ENCODE results near the gene ZNF358.

Gene ZNF358

DNA sequence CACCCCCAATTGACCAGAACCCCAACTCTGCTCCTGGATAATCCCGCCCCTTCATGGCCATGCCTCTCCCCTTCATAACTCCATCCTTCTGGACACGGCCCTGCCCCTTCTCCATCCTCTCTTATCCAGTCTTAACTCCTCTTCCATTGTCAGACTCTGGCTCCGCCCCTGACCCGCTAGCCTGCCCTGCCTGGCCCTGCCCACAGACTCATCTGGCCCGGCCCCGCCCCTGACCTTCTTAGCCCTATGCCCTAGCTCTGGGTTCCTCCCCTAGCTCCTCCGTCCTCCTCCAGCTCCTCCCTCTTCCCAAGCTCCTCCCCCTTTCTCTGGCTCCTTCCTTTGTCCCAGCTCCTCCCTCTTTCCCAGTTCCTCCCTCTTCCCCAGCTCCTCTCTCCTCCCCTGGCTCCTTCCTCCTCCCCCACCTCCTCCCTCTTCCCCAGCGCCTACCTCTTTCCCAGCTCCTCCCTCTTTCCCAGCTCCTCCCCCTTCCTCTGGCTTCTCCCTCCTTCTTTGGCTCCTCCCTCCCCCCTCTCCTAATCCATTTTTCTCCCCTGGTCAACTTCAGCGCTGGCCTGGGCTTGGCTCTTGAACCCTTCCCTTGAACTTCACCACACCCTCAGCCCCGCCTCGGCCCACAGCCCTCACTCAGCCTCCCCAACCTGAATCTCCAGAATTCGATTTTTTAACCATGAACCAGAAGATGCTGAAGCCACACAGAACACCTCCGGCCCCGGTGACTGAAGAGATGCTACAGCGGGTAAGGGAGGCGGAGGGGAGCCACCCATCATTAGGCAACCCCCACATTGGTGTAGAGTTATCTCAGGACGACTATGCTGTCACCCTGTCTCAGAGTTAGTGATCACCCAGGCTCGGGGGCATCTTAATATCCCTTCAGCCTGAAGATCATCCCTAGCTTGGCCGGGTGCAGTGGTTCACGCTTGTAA is 9.2 kb upstream of the ZNF358 start:
- peaks cover 0 to 2% of the 10 kb centered on the region in 2 donors for H3K4me1 ChIP-seq (ENCODE audit: control insufficient read depth in 2 of 2, insufficient read depth in 1 of 2, low read depth in 1 of 2, low read length in 2 of 2)
- no peak overlapping the region for H4K91ac ChIP-seq (ENCODE audit: low read depth, low read length, poor library complexity)
- H3K4me3 ChIP-seq (ENCODE audit: low read length in 2 of 2): no peak overlapping the region
- no peak overlapping the region for H2BK12ac ChIP-seq (ENCODE audit: low read length)
- H3K14ac ChIP-seq (ENCODE audit: low read length): no peak overlapping the region
- H3K4me2 ChIP-seq (ENCODE audit: insufficient read depth, low read length, poor library complexity, severe bottlenecking): peak overlapping the region; percentile 25
- H2BK5ac ChIP-seq (ENCODE audit: low read length): no peak overlapping the region
- peaks cover 0 to 7% (median 6%) of the 10 kb centered on the region in 3 experiments for H3K27me3 ChIP-seq (ENCODE audit: control insufficient read depth in 3 of 3, insufficient read depth in 3 of 3, low read depth in 1 of 3, low read length in 3 of 3)
- no peak overlapping the region for H3K4ac ChIP-seq (ENCODE audit: low read length)
- no peak overlapping the region for H2BK15ac ChIP-seq (ENCODE audit: low read length)
- whole genome bisulfite sequencing, 2 donors (ENCODE audit: extremely low coverage in 2 of 2, insufficient read length in 2 of 2, insufficient replicate concordance in 1 of 2): no CpG with 5 or more reads among the region's 20 CpGs
- no peak overlapping the region for H4K8ac ChIP-seq (ENCODE audit: low read depth, low read length)
- H3K9me3 ChIP-seq (replicated peaks in 1 of 2; ENCODE audit: control insufficient read depth in 2 of 2, insufficient read depth in 1 of 2, low read depth in 1 of 2, low read length in 2 of 2): no peaks in the 10 kb centered on the region
- no peaks in the 10 kb centered on the region for H3K79me1 ChIP-seq (ENCODE audit: low read depth, low read length)
- H3K9ac ChIP-seq (ENCODE audit: low read depth, low read length, poor library complexity): no peak overlapping the region
- H3K23ac ChIP-seq (ENCODE audit: low read depth, low read length, poor library complexity): peak overlapping the region; percentile 73
- H3K18ac ChIP-seq (ENCODE audit: low read length): peak overlapping the region; percentile 17
- peak overlapping the region; percentile 84 for H2AFZ ChIP-seq (ENCODE audit: low read length)
- H3K36me3 ChIP-seq (replicated peaks in 1 of 2; ENCODE audit: control insufficient read depth in 2 of 2, insufficient read depth in 2 of 2, low read length in 2 of 2): no peaks in the 10 kb centered on the region
- DNase-seq (ENCODE audit: low spot score): peak; percentile 77
- H2AK5ac ChIP-seq (ENCODE audit: low read depth, low read length): no peak overlapping the region
- H3K27ac ChIP-seq (replicated peaks; ENCODE audit: low read length): no peak overlapping the region
- H2BK120ac ChIP-seq (ENCODE audit: low read depth, low read length): no peak overlapping the region

DNA sequence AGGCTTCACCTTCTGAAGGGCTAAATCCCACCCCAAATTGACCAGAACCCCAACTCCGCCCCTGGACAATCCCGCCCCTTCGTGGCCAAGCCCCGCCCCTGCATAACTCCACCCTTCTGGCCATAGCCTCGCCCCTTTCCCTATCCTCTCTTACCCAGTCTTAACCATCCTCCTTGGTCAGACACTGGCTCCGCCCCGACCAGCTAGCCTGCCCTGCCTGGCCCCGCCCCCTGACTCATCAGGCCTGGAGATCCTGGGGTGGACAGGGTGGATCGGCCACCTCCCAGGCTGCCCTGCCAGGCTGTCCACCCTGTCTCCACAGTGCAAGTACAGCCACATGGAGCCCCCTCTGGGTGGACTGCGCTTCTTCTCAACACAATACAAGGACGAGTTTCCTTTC is 8.0 kb upstream of the ZNF358 start:
- H3K14ac ChIP-seq (ENCODE audit: low read length): no peak overlapping the region
- H2AK5ac ChIP-seq (ENCODE audit: low read depth, low read length): no peak overlapping the region
- H2BK15ac ChIP-seq (ENCODE audit: low read length): no peak overlapping the region
- no peak overlapping the region for H3K27ac ChIP-seq (replicated peaks; ENCODE audit: low read length)
- no peak for DNase-seq (ENCODE audit: low spot score)
- H2BK120ac ChIP-seq (ENCODE audit: low read depth, low read length): no peak overlapping the region
- no peak overlapping the region for H4K8ac ChIP-seq (ENCODE audit: low read depth, low read length)
- no peaks in the 10 kb centered on the region for H3K79me1 ChIP-seq (ENCODE audit: low read depth, low read length)
- H3K27me3 ChIP-seq (ENCODE audit: control insufficient read depth in 3 of 3, insufficient read depth in 3 of 3, low read depth in 1 of 3, low read length in 3 of 3): peaks cover 0 to 3% (median 0%) of the 10 kb centered on the region in 3 experiments
- H4K91ac ChIP-seq (ENCODE audit: low read depth, low read length, poor library complexity): no peak overlapping the region
- no peak overlapping the region for H3K4me2 ChIP-seq (ENCODE audit: insufficient read depth, low read length, poor library complexity, severe bottlenecking)
- H3K9ac ChIP-seq (ENCODE audit: low read depth, low read length, poor library complexity): no peak overlapping the region
- no peak overlapping the region for H3K23ac ChIP-seq (ENCODE audit: low read depth, low read length, poor library complexity)
- H3K4ac ChIP-seq (ENCODE audit: low read length): no peak overlapping the region
- no peaks in the 10 kb centered on the region for H3K9me3 ChIP-seq (replicated peaks in 1 of 2; ENCODE audit: control insufficient read depth in 2 of 2, insufficient read depth in 1 of 2, low read depth in 1 of 2, low read length in 2 of 2)
- no CpG with 5 or more reads among the region's 11 CpGs for WGBS, 2 donors (ENCODE audit: extremely low coverage in 2 of 2, insufficient read length in 2 of 2, insufficient replicate concordance in 1 of 2)
- peak overlapping the region; percentile 24 for H2AFZ ChIP-seq (ENCODE audit: low read length)
- H3K18ac ChIP-seq (ENCODE audit: low read length): no peak overlapping the region
- H2BK5ac ChIP-seq (ENCODE audit: low read length): no peak overlapping the region
- no peaks in the 10 kb centered on the region for H3K36me3 ChIP-seq (replicated peaks in 1 of 2; ENCODE audit: control insufficient read depth in 2 of 2, insufficient read depth in 2 of 2, low read length in 2 of 2)
- H2BK12ac ChIP-seq (ENCODE audit: low read length): no peak overlapping the region
- peaks cover 0 to 2% of the 10 kb centered on the region in 2 donors for H3K4me1 ChIP-seq (ENCODE audit: control insufficient read depth in 2 of 2, insufficient read depth in 1 of 2, low read depth in 1 of 2, low read length in 2 of 2)
- H3K4me3 ChIP-seq (ENCODE audit: low read length in 2 of 2): no peak overlapping the region

DNA sequence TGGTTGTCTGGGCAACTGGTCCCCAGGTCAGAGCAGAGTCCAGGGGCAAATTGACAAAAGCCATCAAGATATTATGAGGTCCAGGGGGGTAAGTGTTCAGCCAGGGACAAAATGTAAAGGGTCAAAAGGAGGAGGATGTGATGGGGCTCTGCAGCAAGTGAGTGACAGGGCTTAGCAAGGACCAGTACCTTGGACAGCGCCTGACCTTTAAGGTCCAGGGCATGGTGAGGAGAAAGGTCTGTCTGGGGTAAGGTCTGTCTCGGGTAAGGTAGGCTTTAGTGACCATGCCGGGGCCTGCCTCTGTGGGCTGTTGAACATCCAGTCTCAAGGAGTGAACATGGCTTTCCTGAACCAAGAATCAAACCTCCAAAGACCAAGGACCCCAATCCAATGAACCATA is 6.3 kb upstream of the ZNF358 start:
- peaks cover 0 to 3% (median 0%) of the 10 kb centered on the region in 3 experiments for H3K27me3 ChIP-seq (ENCODE audit: control insufficient read depth in 3 of 3, insufficient read depth in 3 of 3, low read depth in 1 of 3, low read length in 3 of 3)
- no peaks in the 10 kb centered on the region for H3K9me3 ChIP-seq (replicated peaks in 1 of 2; ENCODE audit: control insufficient read depth in 2 of 2, insufficient read depth in 1 of 2, low read depth in 1 of 2, low read length in 2 of 2)
- H3K36me3 ChIP-seq (replicated peaks in 1 of 2; ENCODE audit: control insufficient read depth in 2 of 2, insufficient read depth in 2 of 2, low read length in 2 of 2): no peaks in the 10 kb centered on the region
- H2BK120ac ChIP-seq (ENCODE audit: low read depth, low read length): no peak overlapping the region
- no peak overlapping the region for H2AFZ ChIP-seq (ENCODE audit: low read length)
- no peak overlapping the region for H3K4ac ChIP-seq (ENCODE audit: low read length)
- H3K4me2 ChIP-seq (ENCODE audit: insufficient read depth, low read length, poor library complexity, severe bottlenecking): no peak overlapping the region
- no peak overlapping the region for H4K8ac ChIP-seq (ENCODE audit: low read depth, low read length)
- no peak overlapping the region for H3K27ac ChIP-seq (replicated peaks; ENCODE audit: low read length)
- no peak overlapping the region for H4K91ac ChIP-seq (ENCODE audit: low read depth, low read length, poor library complexity)
- no peak overlapping the region for H2AK5ac ChIP-seq (ENCODE audit: low read depth, low read length)
- H2BK5ac ChIP-seq (ENCODE audit: low read length): no peak overlapping the region
- no peak for DNase-seq (ENCODE audit: low spot score)
- no peak overlapping the region for H3K9ac ChIP-seq (ENCODE audit: low read depth, low read length, poor library complexity)
- H3K79me1 ChIP-seq (ENCODE audit: low read depth, low read length): no peaks in the 10 kb centered on the region
- no peak overlapping the region for H3K4me3 ChIP-seq (ENCODE audit: low read length in 2 of 2)
- no peak overlapping the region for H3K18ac ChIP-seq (ENCODE audit: low read length)
- no peak overlapping the region for H3K14ac ChIP-seq (ENCODE audit: low read length)
- WGBS, 2 donors (ENCODE audit: extremely low coverage in 2 of 2, insufficient read length in 2 of 2, insufficient replicate concordance in 1 of 2): no CpG with 5 or more reads among the region's 3 CpGs
- H3K4me1 ChIP-seq (ENCODE audit: control insufficient read depth in 2 of 2, insufficient read depth in 1 of 2, low read depth in 1 of 2, low read length in 2 of 2): peaks cover 0 to 2% of the 10 kb centered on the region in 2 donors
- H2BK15ac ChIP-seq (ENCODE audit: low read length): no peak overlapping the region
- no peak overlapping the region for H2BK12ac ChIP-seq (ENCODE audit: low read length)
- H3K23ac ChIP-seq (ENCODE audit: low read depth, low read length, poor library complexity): no peak overlapping the region

DNA sequence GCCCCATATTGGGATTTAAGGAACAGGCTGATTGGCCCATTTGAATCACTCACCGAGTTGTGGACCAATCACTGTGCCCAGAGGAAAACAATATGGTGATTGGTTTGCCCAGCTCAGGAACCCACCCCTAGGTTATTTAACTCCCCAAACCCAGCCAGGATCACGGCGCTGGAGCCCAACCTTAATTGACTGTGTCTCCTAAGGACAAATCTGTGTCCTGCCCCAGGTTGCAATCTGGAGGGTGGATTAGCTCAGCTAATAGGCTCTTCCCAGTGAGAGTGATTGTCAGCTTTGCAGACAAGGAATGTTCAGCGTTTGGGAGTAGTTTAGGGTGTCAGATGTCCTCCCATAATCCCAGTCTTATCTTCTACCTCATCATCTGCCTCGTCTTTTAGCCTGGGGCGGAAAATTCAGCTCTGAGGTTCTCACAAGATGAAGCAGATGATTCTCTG is 3.5 kb upstream of the ZNF358 start:
- Histone ChIP-seq H3K4ac (ENCODE audit: low read length) (no peak overlapping the region), H3K4me2 (ENCODE audit: insufficient read depth, low read length, poor library complexity, severe bottlenecking) (no peak overlapping the region), H4K8ac (ENCODE audit: low read depth, low read length) (no peak overlapping the region), H3K27ac (replicated peaks; ENCODE audit: low read length) (no peak overlapping the region), H3K36me3 (replicated peaks in 1 of 2; ENCODE audit: control insufficient read depth in 2 of 2, insufficient read depth in 2 of 2, low read length in 2 of 2) (peaks cover 0 to under 1% of the 10 kb centered on the region in 2 donors), H4K91ac (ENCODE audit: low read depth, low read length, poor library complexity) (no peak overlapping the region), H2AFZ (ENCODE audit: low read length) (no peak overlapping the region), H3K79me1 (ENCODE audit: low read depth, low read length) (peaks cover 4% of the 10 kb centered on the region), H3K4me1 (ENCODE audit: control insufficient read depth in 2 of 2, insufficient read depth in 1 of 2, low read depth in 1 of 2, low read length in 2 of 2) (peaks cover 11 to 12% of the 10 kb centered on the region in 2 donors), H2BK15ac (ENCODE audit: low read length) (no peak overlapping the region), H2BK12ac (ENCODE audit: low read length) (no peak overlapping the region), H3K18ac (ENCODE audit: low read length) (no peak overlapping the region), H3K27me3 (ENCODE audit: control insufficient read depth in 3 of 3, insufficient read depth in 3 of 3, low read depth in 1 of 3, low read length in 3 of 3) (no peaks in the 10 kb centered on the region), H3K4me3 (ENCODE audit: low read length in 2 of 2) (no peak overlapping the region), H3K23ac (ENCODE audit: low read depth, low read length, poor library complexity) (no peak overlapping the region), H2BK5ac (ENCODE audit: low read length) (no peak overlapping the region), H3K14ac (ENCODE audit: low read length) (no peak overlapping the region), H2BK120ac (ENCODE audit: low read depth, low read length) (no peak overlapping the region), H3K9ac (ENCODE audit: low read depth, low read length, poor library complexity) (no peak overlapping the region), H3K9me3 (replicated peaks in 1 of 2; ENCODE audit: control insufficient read depth in 2 of 2, insufficient read depth in 1 of 2, low read depth in 1 of 2, low read length in 2 of 2) (no peaks in the 10 kb centered on the region), H2AK5ac (ENCODE audit: low read depth, low read length) (no peak overlapping the region)
- DNase-seq (ENCODE audit: low spot score): no peak
- WGBS, 2 donors (ENCODE audit: extremely low coverage in 2 of 2, insufficient read length in 2 of 2, insufficient replicate concordance in 1 of 2): no CpG with 5 or more reads among the region's 6 CpGs

Measured in neuronal stem cell (in vitro differentiated cells).